ENCODE results near the gene SCAMP3. TPM values are rescaled to one million over a fixed set of nuclear protein-coding genes. Genes with fewer than 3 reads are reported as not detected.

The SCAMP3 gene
- total and polyA plus RNA-seq, 10 of the 15 experiments (the other 5 are each of a cell fraction or from before 2014, with no cell fraction given) = 17.2 to 133 (median 87.3) TPM

DNA sequence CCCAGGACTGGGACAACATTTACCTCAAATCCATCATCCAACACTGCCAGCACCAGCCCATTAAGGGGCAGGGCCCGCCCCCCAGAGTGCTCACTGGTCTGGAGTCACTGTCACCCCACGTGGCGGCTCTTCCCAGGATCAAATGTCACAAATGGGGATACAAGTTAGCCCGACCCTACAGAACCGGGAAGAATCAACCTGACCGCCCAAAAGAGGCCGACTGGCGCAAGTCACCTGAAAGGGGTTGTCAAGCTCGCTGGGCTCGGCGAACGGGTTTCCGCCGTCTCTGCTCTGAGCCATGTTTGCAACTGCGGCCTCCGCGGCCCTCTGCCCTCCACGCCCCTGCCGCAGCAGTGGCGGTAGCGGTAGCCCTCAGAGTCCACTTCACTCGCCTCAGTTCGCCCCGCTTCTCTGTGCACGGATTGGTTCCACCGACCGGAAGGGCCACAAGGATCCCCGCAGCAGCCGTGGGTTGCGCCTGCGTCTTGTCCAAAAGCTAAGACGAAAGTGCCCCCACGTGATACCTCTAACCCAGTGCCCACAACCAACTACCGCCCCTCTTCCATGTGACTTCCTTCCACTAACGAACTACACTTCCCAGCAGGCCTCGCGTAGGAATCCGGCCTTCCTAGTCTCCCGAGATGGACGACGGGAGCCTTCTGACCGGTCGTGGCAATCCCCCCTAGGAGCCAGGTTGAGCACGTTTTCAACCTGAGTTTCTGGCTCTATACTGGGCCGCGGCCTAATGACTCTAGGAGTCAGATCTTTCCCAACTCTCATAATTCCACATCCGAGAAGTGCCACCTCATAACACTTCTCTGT, at the start of gene SCAMP3 (continued):
- TF ChIP-seq NFIC (IDR thresholded peaks at IDR 0.05; ENCODE audit: low read depth, low read length) = peak; percentile 42; the same call in 1 of the 2 replicates
- peak; percentile 68 to 78; a peak in 3 of 4 replicates for TF ChIP-seq BHLHE40 (IDR thresholded peaks at IDR 0.05; ENCODE audit: borderline replicate concordance in 1 of 2, low read depth in 2 of 2, low read length in 1 of 2)
- TF ChIP-seq E4F1 (IDR thresholded peaks at IDR 0.05; ENCODE audit: borderline replicate concordance, partially characterized antibody) = no peak
- TF ChIP-seq, protein P1, sequence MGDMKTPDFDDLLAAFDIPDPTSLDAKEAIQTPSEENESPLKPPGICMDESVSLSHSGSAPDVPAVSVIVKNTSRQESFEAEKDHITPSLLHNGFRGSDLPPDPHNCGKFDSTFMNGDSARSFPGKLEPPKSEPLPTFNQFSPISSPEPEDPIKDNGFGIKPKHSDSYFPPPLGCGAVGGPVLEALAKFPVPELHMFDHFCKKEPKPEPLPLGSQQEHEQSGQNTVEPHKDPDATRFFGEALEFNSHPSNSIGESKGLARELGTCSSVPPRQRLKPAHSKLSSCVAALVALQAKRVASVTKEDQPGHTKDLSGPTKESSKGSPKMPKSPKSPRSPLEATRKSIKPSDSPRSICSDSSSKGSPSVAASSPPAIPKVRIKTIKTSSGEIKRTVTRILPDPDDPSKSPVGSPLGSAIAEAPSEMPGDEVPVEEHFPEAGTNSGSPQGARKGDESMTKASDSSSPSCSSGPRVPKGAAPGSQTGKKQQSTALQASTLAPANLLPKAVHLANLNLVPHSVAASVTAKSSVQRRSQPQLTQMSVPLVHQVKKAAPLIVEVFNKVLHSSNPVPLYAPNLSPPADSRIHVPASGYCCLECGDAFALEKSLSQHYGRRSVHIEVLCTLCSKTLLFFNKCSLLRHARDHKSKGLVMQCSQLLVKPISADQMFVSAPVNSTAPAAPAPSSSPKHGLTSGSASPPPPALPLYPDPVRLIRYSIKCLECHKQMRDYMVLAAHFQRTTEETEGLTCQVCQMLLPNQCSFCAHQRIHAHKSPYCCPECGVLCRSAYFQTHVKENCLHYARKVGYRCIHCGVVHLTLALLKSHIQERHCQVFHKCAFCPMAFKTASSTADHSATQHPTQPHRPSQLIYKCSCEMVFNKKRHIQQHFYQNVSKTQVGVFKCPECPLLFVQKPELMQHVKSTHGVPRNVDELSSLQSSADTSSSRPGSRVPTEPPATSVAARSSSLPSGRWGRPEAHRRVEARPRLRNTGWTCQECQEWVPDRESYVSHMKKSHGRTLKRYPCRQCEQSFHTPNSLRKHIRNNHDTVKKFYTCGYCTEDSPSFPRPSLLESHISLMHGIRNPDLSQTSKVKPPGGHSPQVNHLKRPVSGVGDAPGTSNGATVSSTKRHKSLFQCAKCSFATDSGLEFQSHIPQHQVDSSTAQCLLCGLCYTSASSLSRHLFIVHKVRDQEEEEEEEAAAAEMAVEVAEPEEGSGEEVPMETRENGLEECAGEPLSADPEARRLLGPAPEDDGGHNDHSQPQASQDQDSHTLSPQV (IDR thresholded peaks at IDR 0.05) = no peak
- TF ChIP-seq, protein P2, sequence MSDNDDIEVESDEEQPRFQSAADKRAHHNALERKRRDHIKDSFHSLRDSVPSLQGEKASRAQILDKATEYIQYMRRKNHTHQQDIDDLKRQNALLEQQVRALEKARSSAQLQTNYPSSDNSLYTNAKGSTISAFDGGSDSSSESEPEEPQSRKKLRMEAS (IDR thresholded peaks at IDR 0.05; ENCODE audit: low read depth, low read length) = peak; percentile 97
- TF ChIP-seq MTA2 (IDR thresholded peaks at IDR 0.05; ENCODE audit: low read depth) = peak; percentile 28; the same call in 1 of the 2 replicates
- TF ChIP-seq NFYB (IDR thresholded peaks at IDR 0.05; ENCODE audit: insufficient read depth, low read depth, low read length) = peak; percentile 83
- peak; percentile 94 for TF ChIP-seq POLR2A (IDR thresholded peaks at IDR 0.05; ENCODE audit: low read depth, low read length)
- TF ChIP-seq, protein P3, sequence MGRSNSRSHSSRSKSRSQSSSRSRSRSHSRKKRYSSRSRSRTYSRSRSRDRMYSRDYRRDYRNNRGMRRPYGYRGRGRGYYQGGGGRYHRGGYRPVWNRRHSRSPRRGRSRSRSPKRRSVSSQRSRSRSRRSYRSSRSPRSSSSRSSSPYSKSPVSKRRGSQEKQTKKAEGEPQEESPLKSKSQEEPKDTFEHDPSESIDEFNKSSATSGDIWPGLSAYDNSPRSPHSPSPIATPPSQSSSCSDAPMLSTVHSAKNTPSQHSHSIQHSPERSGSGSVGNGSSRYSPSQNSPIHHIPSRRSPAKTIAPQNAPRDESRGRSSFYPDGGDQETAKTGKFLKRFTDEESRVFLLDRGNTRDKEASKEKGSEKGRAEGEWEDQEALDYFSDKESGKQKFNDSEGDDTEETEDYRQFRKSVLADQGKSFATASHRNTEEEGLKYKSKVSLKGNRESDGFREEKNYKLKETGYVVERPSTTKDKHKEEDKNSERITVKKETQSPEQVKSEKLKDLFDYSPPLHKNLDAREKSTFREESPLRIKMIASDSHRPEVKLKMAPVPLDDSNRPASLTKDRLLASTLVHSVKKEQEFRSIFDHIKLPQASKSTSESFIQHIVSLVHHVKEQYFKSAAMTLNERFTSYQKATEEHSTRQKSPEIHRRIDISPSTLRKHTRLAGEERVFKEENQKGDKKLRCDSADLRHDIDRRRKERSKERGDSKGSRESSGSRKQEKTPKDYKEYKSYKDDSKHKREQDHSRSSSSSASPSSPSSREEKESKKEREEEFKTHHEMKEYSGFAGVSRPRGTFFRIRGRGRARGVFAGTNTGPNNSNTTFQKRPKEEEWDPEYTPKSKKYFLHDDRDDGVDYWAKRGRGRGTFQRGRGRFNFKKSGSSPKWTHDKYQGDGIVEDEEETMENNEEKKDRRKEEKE (IDR thresholded peaks at IDR 0.05) = no peak
- peak; percentile 81 for TF ChIP-seq MXI1 (IDR thresholded peaks at IDR 0.05; ENCODE audit: low read depth, low read length)
- TF ChIP-seq PBX3 (IDR thresholded peaks at IDR 0.05; ENCODE audit: insufficient replicate concordance, low read depth, low read length) = no peak
- peak; percentile 52; the same call in 1 of the 2 replicates for TF ChIP-seq TAF1 (IDR thresholded peaks at IDR 0.05; ENCODE audit: borderline replicate concordance, low read depth, low read length)
- peak; percentile 55; the same call in 1 of the 2 replicates for TF ChIP-seq TARDBP (IDR thresholded peaks at IDR 0.05; ENCODE audit: borderline replicate concordance)
- TF ChIP-seq CREB1 (IDR thresholded peaks at IDR 0.05; ENCODE audit: low read depth) = peak; percentile 92
- no peak for TF ChIP-seq RFX5 (IDR thresholded peaks at IDR 0.05; ENCODE audit: low read depth, low read length)

All from GM12878 (cell line).